ENCODE measurements around the gene INSRR.
A peak's percentile ranks its signal among the peaks of the same experiment; 100 is the strongest.

Gene INSRR

DNA sequence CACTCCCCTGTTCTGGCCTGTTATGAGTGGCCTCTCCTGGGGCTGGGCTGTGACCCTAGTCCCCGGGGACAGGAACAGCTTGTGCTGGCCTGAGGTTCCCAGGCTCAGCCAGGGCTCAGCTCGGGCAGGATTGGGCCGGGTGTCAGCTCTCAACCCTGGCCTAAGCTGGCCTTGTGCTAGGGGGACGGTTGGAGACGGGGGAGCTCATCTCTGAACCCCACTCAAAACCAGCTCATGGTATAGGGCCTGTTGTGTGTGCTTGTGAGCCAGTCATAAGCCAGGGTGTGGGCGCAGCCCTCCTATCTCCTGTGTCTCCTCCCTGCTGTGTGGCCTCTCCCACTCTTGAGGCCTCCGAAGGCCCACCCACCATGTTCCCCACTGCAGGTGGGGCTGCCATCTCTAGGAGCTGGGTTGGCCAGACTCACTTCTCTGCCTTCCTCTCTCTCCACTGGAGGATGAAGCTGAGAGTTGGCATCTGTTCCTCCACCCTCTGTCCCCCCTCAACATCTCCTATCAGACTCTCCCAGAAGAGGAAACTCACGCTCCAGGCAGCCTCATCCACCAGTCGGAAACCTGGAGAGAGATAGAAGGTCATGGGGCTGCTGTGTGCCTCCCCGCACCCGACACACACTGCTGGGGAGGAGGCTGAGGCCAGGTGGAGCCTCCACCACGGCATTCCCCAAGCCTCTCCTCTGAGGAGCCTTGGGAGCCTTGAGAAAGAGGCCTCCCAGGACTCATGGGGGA, 36.0 kb upstream of the INSRR start:
- in situ Hi-C loops (cut with MboI; ENCODE audit: low sequenced_read_pairs, unreplicated experiment) = loop anchor here (5.0 kb wide), 1 partner anchor 53 kb away; no protein-coding TSS in a partner anchor
- no peak for DNase-seq (ENCODE audit: low spot score)
- TF ChIP-seq, protein P1, sequence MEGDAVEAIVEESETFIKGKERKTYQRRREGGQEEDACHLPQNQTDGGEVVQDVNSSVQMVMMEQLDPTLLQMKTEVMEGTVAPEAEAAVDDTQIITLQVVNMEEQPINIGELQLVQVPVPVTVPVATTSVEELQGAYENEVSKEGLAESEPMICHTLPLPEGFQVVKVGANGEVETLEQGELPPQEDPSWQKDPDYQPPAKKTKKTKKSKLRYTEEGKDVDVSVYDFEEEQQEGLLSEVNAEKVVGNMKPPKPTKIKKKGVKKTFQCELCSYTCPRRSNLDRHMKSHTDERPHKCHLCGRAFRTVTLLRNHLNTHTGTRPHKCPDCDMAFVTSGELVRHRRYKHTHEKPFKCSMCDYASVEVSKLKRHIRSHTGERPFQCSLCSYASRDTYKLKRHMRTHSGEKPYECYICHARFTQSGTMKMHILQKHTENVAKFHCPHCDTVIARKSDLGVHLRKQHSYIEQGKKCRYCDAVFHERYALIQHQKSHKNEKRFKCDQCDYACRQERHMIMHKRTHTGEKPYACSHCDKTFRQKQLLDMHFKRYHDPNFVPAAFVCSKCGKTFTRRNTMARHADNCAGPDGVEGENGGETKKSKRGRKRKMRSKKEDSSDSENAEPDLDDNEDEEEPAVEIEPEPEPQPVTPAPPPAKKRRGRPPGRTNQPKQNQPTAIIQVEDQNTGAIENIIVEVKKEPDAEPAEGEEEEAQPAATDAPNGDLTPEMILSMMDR (IDR thresholded peaks at IDR 0.05; ENCODE audit: borderline replicate concordance, control extremely low read depth, extremely low read depth, insufficient read depth, missing control alignments) = no peak

DNA sequence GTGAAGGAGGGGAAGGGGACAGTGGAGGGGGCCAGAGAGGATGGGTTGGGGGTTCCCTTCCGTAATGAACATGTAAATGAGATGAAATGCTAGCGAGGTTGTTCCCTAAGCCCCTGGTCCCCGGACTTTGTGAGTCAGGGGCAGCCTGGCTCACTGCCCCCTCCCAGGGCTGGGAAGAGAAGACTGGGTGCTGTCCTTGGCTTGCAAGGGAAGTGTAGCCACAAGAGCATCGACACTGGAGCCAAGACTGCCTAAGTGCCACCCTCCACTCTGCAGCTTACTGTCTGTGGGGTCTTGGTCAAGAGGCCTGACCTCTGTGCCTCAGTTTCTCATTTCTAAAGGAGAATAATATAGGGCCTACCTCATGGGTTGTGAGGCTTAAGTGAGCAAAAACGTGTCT, 35.1 kb upstream of the INSRR start:
- DNase-seq (ENCODE audit: low spot score) = no peak
- in situ Hi-C loops (cut with MboI; ENCODE audit: low sequenced_read_pairs, unreplicated experiment) = loop anchor here (5.0 kb wide), 1 partner anchor 52 kb away; no protein-coding TSS in a partner anchor

DNA sequence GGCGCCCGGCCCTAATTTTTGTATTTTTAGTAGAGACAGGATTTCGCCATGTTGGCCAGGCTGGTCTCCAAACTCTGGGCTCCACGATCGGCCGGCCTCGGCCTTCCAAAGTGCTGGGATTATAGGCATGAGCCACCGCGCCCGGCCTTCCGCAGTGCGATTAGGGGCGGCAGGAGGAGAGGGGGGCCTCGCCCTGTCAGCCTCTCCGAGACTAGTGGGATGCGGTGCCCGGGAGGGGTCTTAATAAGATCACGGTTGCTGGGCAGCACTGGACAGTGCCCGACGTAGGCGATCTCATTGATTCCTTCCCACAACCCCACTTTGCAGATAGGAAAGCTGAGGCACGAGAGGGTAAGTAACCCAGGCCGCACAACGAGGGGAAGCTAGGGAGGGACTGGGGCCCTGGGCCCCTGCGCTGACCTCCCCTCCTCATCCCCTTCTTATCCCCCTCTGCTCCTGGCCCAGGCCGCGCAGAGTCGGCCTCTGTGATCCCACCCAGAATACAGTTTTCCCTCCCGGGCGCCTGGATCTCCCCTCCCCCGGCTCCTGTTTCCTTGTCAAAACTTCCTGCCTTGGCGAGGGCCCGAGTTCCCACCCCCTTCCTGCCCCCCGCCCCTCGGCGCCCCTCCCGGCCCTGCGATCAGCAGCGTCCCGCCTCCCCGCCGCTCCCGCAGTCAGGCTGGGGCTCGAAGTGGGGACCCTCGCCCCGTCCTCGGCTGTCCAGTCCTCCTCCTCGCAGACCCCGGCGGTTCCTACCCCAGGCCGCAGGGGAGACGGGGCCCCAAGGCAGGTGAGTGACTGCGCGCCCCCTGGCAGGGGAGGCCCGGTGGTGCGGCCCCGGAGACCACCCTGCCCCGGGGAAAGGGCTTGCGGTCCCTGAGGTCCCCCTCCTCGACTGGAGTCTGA, 34.4 kb upstream of the INSRR start, which contains the start of gene PEAR1:
Gene PEAR1 (plus strand): TSS at position 671 of the 906 bp plus-strand sequence. CDS start 10,209 bp downstream, outside the sequence.
- in situ Hi-C loops (cut with MboI; ENCODE audit: low sequenced_read_pairs, unreplicated experiment) = loop anchor here (5.0 kb wide), 1 partner anchor 51 kb away; no protein-coding TSS in a partner anchor
- no peak for DNase-seq (ENCODE audit: low spot score)
- TF ChIP-seq, protein P1 (IDR thresholded peaks at IDR 0.05; ENCODE audit: borderline replicate concordance, control extremely low read depth, extremely low read depth, insufficient read depth, missing control alignments) = no peak

More for the DNA sequence above, 35.1 kb upstream of the INSRR start:
- TF ChIP-seq, protein P1 (IDR thresholded peaks at IDR 0.05; ENCODE audit: borderline replicate concordance, control extremely low read depth, extremely low read depth, insufficient read depth, missing control alignments) = no peak

DNA sequence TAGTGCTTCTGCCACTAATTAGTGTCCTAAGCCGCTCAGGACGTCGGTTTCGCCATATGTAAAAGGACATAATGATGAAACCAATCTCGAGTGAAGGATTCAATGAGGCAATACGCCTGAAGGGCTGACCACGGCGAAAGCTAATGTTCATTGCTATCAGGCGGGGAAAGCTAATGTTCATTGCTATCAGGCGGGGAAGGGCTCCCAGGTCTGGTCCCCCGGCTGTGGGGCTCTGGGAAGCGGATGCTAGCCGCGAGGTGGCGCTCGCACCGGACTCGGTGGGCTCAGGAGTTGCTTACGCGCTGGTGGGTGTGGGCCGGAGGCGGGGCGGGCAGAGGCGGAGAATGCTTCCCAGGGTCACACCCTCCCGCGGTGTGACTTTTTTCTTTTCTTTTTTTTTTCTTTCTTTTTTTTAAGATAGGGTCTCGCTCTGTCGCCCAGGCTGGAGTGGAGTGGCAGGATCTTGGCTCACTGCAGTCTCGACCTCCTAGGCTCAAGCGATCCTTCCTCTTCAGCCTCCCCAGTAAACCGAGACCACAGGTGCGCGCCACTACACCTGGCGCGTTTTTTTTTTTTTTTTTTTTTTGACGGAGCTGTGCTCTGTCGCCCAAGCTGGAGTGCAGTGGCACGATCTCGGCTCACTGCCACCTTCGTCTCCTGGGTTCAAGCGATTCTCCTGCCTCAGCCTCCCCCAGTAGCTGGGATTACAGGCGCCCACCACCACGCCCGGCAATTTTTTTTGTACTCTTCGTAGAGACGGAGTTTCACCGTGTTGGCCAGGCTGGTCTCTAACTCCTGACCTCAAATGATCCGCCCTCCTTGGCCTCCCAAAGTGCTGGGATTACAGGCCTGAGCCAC, 33.5 kb upstream of the INSRR start:
- peak; percentile 90 for DNase-seq (ENCODE audit: low spot score)
- in situ Hi-C loops (cut with MboI; ENCODE audit: low sequenced_read_pairs, unreplicated experiment) = loop anchor here (5.0 kb wide), 1 partner anchor 50 kb away; no protein-coding TSS in a partner anchor
- TF ChIP-seq, protein P1 (IDR thresholded peaks at IDR 0.05; ENCODE audit: borderline replicate concordance, control extremely low read depth, extremely low read depth, insufficient read depth, missing control alignments) = peak; percentile 84

DNA sequence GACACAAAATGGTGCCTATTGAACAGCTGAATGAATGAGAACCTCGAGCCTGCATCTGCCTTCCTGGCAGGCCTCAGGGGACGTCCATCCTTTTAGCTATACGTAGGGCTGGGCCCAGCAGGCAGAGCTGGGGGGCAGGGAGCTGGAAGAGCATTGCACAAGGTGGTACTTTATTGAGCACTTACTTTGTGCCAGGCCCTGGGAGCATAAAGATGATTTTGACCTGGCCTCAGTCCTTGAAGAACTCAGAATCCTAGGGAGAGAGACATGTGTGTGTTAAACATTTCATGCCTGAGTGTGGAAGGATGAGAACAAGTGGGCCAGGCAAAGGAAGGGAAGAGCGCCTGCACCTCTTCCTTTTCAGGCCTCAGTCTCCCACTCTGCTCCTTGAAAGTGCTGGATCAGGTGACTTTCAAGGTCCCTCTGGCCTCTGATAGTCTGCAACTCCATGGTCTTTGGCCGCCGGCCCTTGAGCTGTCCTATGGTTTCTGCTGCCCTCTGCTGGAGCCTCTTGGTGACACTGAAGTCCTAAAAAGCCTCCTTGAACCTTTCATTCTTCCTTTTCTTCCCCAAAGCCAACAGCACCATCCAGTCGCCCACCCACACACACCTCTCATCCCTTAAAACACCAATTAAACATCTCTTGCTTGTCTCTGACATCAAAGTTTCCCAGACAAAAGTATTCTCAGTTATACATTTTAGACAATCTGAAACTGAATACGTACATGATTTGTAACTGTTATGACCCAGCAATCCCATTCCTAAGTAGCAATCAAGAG, 31.1 kb upstream of the INSRR start:
- TF ChIP-seq, protein P1 (IDR thresholded peaks at IDR 0.05; ENCODE audit: borderline replicate concordance, control extremely low read depth, extremely low read depth, insufficient read depth, missing control alignments) = peak; percentile 61
- in situ Hi-C loops (cut with MboI; ENCODE audit: low sequenced_read_pairs, unreplicated experiment) = loop anchor here (5.0 kb wide), 1 partner anchor 48 kb away; no protein-coding TSS in a partner anchor
- peak; percentile 84 for DNase-seq (ENCODE audit: low spot score)

Data from GM13976 (cell line).